GM19468 (cell line): ENCODE results near the gene DOK4.

Experiments used
- ATAC-seq: cut with Tn5 transposase; IDR thresholded peaks from one replicate; pipeline ENCODE4 v1.9.1; 2021; ENCODE audit warnings: mild to moderate bottlenecking, moderate library complexity, moderate number of reproducible peaks; ENCODE audit not compliant: unreplicated experiment; ENCODE audit errors: extremely low read depth

Gene DOK4

DNA sequence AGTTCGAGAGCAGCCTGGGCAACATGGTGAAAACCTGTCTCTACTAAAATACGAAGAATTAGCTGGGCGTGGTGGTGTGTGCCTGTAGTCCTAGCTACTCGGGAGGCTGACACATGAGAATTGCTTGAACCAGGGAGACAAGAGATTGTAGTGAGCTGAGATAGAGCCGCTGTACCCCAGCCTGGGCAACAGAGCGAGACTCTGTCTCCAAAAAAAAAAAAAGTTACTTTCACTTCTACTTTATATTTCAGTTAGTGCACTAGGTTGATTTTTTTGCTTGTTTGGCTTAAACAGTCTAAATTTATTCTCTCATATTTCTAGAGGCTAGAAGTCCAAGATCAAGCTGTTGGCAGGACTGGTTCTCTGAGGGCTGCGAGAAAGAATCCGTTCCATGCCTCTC, 36.7 kb upstream of the DOK4 start:
- no peak for ATAC-seq

DNA sequence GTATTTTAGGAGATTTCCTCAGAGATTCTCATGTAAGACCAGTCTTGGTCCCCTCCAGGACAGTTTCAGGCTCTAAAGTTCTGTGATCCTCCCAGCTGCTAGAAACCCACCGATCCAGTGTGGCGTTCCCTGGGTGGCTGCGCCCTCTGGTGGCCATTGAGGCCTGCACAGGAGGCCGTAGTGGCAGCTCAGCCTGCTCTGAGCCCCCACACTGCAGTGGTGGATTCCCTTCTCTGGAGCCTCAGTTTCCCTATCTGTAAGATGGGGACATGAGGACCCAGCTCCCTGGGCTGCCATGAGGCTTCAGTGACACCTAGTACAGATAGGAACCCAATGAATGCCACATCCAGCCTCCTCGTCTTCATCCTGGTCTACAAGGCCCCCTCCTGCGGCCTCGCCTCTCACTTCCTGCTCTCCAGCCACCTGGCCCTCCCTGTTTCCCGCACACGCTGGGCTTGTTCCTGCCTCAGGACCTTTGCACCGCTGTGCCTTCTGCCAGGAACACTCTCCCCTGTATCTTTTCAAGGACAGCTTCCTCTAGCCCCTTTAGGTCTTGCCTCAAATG, 33.6 kb upstream of the DOK4 start:
- ATAC-seq: no peak

DNA sequence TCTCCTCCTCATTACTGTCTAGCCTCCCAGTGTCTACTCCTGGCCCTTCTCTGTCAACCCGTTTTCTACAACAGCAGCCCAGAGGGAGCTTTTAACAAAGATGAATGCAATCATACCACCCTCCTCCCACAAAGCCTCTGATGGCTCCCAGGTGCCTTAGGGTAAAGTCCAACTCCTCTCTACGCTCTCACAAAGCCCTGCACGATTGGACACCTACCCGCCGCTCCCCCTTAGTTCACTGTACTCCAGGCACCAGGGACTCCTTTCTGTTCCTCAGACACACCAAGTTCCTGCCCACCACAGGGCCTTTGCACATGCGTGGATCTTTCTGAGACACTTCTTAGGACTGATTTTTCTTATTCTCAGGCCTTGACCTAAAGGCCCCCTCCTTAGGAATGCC, 32.6 kb upstream of the DOK4 start:
- no peak for ATAC-seq

DNA sequence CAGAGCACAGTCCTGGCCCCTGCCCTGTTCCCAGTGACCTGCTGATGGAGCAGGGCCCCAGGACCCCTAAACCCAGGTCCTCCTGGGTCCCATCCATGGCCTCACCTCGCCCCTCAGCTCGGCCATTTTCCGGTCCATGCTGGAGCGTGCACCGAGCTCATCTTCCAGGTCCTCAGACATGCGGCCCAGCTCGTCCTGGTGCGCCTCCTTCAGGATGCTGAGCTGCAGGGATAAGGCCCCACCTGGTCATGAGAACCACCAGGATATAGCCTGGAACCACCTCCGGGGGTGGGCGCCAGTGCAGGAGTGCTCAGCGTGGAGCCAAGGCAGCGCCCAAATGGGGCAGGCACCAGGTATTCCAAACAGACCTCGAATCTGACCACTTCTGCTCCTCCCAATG, 32.2 kb upstream of the DOK4 start:
- ATAC-seq: no peak

DNA sequence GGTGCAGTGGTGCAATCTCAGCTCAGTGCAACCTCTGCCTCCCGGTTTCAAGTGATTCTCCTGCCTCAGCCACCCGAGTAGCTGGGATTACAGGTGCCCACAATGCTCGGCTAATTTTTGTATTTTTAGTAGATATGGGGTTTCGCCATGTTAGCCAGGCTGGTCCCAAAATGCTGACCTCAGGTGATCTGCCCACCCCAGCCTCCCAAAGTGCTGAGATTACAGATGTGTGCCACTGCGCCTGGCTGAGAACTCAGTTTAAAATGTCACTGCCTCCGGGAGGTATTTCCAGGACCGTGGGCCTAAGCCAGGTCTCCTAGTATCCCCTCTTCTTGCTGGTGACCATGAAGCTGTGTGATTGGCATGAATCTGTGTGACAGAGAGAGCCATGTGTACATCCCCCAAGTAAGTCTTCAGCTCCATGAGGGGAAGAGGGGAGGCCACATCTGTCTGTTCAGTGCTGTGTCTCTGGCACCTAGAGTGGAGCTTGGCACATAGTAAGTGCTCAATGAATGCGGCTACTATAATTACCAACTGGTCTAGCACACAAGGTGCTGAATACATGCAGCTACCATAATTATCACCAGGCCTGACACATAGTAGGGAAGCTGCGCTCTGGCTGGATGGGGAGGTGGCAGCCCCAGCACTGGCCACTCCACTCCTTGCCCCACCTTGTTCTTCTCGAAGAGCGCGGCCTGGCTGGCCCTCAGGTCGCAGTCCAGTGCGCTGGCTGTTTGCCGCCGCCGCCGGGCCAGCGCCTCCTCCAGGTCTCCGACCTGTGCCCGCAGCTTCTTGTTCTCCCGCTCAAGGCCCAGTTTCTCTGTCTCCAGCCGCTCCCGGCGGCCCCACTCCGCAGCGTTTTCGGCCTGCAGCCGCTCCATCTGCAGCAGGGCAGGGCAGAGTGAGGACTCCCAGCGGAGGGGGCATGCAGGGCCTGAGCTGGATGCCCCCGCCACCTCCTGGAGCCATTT, 31.4 kb upstream of the DOK4 start:
- no peak for ATAC-seq

DNA sequence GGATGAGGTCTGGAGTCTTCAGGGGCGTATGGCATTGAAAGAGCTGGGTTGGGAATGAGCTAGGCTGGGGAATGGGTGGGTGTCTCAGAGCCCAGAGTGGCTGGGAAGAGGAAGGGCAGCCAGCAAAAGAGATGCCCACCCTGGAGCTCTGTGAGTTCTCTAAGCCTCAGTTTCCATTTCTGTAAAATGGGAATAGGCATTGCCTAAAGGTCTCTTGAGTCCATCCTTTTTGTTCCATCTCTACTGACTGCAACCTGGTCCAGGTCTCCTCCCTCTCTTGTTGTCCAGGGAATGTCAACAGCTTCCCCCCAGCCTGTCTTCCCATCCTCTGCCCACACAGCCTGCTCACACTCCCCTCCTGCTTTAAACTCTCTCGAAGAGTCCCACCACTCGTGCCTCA, 30.5 kb upstream of the DOK4 start:
- no peak for ATAC-seq

DNA sequence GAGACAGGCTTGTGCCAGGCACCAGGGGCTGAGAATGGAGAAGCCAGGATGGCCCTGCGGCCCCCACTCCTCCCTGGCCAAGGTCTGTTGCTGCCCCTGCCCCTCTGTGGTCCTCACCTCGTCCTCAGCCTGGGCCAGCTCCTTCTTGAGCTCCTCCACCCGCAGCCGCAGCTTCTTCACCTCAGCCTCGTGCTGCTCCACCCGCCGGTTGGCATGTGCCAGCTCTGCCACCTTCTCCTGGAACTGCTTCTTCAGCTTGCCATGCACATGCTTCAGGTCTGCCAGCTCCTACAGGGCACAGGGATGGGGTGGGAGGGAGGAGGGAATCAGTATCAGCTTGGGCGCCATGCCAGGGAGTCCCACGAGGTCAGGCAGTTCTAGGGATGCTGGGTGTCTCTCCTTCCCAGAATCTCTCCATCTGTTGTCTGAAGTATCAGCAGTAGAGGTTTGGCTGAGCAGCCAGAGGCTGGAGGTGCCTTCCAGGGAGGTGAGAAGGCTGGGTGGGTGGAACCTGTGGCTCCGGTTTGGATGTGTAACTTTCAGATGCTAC, 30.0 kb upstream of the DOK4 start:
- no peak for ATAC-seq

DNA sequence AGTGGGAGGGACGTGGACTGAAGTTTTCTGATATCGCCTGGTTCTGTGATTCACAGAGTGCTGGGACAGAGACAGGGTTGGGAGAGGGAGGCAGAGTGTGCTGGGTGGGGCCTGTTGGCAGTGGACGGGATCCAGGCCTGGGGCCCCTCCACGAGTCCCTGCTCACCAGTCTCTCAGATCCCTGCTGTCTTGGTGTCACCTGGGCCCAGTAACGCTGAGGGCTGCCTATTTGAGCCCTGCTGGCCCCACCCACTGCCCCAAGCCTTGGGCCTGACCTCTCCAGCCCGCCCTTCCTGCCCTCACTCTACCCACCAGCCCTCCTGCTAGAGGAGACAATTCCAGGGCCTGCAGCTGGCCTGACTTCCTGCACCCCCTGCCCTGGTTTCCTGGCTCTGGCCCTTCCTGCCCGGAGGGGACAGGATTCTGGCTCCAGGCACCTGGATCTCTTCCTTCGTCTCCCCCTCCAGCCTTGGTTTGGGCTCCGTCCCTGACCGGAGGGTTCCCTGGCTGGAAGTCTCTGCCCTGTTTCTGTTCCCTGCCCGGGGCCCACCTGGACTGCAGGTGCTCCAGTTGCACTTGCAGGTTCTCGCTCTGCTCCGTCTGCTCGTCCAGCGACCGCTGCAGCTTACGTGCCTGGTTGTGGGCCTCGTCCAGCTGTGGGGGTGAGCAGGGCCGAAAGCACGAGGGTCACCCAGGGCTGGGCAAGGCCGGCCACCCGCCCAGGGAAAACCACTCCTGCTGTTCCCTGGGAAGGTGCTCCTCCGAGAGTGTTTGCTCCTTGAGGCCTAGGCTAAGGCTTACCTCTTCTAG, 28.7 kb upstream of the DOK4 start:
- ATAC-seq: no peak

DNA sequence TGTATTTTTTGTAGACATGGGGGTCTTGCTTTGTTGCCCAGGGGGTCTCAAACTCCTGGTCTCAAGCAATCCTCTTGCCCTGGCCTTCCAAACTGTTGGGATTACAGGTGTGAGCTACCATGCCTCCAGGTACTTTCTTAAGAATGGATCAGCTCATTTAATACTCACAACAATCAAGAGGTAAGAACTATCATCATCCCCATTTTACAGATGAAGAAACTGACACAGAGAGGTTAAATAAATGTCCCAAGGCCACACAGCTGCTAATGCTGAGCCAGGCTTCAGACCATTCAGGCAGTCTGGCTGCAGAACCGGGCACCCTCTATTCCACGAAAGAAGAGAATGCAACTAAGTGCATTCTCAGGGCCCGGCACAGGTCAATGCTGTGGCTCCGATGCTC, 28.1 kb upstream of the DOK4 start:
- no peak for ATAC-seq

DNA sequence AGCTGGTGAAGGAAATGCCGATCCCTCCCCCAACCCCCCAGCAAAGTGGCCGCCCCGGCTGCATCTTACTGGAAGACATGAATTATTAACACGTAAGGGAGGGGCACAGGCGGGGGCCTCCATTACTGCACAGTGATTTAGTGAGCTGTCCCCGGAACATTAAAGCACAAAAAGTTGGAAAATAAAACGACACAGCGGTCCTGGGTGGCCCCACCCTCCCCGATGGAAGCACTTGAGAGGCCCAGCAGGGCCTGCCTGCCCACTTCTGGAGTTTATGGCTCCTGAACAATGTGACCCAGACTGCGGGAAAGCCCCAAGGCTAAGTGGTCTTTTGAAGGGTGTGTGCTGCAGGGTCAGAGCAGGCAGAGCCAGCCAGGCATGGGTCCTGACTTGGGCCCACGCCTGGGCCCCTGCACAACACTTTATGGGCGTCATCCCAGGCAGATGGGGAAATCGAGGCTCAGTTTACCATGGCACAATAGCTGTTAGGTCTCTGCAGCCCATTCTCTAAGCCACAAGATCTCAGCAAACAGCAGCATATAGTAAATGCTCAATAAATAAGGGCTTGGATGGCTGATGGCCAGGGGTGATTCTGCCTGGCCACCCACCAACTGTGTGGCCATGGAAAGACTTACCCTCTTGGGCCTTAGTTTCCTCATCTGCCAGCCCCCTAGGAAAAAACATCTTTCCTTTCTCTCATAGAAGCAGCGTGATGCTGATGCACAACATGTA, 27.2 kb upstream of the DOK4 start:
- no peak for ATAC-seq

DNA sequence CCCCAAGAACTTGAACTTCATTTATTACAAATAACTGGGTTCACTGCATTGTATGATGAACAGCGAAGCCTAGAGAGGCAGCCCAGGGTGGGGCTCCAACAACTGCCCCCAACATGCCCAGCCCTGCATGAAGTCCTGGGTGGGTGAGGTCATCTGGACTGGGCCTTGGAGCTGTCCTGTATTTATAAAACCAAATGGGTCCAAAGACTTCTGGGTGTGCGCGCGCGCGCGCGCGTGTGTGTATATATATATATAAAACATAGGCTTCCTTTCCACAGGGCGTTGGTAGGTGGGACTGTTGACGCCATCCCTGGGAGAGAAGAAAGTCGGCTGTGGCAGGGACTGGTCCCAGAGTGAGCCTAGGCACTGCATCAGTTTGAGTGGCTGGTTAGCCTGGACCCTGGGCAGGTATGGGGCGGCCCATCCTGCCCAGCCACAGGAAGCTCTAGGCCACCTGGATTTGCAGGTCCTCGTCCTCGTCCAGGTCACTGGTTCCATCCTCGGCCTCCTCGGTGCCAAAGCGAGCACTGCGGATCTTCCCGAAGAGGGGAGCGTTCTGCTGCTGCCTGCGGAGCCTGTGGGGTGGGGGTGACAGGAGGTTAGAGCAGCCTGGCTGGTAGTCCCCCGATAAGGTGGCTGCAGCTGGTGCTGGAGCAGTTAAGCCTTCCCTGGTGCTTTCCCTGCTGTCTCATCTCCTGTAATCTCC, 26.2 kb upstream of the DOK4 start:
- ATAC-seq: no peak

DNA sequence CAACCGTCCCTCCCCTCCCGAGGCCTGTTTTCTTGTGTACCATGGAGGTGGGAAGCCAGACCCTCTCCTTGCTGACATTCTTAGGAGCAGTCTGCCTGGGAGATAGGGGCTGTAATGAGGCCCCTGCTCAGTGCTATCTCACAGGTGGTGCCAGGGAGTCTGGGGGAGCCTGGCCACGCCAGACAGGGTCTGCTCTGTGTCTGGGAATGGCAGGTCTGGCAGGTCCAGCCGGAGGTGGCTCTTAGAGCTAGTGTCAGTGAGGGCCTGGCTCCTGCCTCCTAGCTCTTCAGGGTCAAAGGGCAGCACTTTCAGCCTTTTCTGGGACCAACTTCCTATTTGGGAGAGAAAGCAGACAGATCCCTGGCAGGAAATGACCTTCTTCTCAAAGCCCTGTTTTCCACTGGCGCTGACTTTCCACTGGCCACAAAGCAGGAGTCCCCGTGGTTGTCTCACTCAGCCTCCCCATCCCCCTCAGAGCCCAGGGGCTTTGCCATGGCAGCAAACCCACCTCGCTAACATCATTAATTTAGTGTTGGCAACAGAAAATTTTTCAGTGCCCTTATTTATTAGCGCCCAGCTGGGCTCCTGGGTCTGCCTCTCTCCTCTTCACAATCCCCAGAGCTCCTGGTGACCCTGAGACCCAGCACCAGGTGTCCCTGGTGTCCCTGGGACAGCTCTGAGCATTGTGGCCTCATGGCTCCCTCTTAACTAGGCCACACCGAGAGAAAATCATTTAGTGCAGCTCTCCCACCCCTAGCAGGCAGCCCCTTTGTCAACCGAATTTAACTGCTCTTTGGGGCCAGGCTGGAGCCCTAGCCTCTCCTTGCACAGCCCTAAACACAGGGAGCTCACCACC, 24.0 kb upstream of the DOK4 start:
- ATAC-seq: no peak

DNA sequence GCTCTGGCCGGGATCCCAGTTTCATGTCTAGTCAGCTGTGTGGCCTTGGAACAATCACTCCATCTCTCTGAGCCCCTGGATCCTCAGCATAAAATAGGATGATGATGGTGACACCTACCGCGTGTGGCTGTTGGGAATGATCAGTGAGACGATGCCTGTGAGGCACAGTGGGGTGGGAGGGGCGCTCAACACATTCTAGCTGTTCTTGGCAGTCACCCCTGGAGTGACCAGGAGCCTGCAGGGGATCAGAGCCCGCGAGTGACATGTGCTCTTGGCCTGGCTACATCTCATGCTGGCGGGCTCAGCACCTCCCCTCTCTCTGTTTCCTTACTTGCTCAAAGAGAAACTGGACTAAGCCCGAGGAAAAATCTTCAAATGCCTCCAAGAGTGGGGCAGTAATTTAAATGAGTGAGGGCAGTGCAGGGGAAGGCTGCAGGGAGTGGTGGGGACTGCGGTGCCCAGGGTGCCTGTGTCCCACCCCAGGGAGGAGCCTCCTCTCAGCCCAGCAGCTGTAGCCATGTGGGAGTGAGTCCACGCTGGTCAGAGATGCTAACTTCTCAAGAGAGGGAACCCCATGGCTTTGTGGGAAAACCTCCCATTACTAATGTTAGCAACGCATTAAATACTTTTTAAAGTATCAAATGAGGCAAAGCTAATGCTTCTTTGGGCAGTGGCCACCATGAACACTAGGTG, 23.1 kb upstream of the DOK4 start:
- no peak for ATAC-seq

DNA sequence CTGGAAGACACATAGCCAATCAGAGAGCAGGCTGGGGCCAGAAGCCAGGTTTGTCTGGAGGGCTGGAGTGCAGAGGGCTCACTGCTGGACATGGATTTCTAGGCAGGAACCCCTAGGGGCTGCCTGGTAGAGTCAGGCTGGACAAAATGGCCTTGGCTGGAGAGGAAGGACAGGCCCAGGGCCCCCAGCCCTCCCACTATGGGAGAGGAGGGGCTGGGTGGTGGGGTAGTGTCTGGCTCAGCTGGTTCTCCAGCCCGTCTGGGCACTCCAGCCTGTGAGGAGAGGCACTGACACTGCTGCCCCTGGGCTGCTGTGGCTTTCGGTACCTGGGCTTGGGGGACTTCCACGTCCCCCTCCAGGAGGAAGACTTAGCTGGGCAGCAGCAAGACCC, 21.7 kb upstream of the DOK4 start:
- no peak for ATAC-seq

DNA sequence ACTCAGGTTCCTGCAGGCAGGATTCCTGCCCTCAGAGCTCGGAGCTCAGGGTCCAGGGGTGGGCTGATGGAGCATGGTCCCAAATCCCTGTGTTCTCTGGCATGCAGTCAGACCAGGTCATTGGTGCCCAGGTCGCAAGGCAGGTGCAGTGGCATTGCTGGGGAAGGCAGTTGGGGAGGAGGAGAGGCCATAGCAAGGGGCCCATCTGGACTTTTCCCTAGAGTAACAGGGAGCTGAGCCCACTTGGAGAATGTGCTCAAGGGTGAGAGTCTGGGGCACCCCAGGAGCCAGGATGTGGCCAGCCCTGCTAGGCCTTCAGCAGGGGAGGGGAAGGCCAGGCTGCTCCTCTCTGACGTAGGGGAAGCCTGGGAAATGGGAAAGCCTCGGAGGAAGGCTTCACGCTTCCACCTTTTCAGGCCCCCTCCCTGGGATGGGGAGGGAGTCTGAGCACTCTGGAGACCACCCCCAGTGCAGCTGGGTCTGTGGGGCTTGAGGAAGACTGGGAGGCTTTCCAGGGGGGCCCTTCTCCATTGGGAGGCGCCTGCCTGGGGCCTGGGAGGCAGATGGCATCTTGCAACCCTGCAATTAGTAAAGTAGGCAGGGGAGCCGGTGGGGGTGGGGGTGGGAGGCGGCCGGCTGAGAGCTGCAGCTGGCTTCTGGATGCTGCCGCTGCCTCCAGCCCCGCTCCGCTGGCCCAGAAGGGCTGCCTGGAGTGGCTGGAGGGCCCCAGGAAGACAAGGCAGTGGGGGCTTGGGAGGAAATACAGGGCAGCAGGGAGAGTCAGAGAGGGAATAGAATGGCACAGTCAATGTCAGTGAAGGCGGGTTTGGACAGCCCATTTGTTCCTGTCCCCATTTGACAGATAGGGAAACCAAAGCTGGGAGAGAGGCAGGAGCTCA, 21.1 kb upstream of the DOK4 start:
- no peak for ATAC-seq

DNA sequence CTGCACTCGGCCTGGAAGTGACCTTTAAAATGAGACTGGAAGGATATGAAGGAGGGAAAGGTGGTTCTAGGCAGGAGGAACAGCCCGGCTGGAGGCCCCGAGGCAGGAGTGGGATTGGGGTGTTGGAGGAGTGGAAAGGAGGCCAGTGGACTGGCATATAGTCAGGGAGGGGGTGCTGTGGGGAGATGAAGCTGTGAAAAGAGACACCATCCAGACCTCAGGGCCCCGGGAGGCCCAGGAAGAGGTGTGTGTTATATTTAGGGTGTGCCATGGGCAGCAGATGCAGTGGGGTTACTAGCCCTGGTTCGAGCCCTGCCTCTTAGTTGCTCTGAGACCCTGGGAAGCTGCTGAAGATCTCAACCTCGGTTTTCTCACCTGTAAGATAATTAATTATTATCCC, 18.9 kb upstream of the DOK4 start:
- ATAC-seq: no peak

DNA sequence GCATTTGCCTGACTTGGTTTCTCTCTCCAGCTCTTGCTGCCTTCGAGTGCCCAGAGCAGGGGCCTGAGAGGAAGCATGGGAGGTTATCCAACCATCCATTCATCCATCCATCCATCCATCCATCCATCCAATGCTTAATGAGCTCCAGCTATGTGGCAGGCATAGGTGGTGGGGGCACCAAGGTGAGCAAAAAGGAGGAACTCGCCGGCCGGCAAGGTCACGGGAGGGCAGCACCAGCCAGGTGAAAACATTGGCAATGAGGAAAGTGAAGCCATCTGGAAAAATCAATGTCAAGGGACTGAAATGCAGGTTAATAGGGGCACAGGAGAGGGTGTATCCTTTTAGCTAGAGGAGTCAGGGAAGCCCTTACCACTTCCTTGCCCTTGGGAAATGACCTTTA, 18.2 kb upstream of the DOK4 start:
- no peak for ATAC-seq
